AG09319 (cell line): ENCODE results near the gene TMEM54.

Experiments
- DNase-seq: peaks from one replicate; pipeline ENCODE4 v3.0.0-alpha.2; 2010; ENCODE audit warnings: low read depth; ENCODE audit errors: extremely low read depth
- TF ChIP-seq, protein P1 (sequence below): IDR thresholded peaks from 2 replicates; pipeline ENCODE4 v1.5.1; 2011; ENCODE audit warnings: low read depth, mild to moderate bottlenecking, inconsistent platforms, low read length, moderate library complexity

TMEM54 gene

DNA sequence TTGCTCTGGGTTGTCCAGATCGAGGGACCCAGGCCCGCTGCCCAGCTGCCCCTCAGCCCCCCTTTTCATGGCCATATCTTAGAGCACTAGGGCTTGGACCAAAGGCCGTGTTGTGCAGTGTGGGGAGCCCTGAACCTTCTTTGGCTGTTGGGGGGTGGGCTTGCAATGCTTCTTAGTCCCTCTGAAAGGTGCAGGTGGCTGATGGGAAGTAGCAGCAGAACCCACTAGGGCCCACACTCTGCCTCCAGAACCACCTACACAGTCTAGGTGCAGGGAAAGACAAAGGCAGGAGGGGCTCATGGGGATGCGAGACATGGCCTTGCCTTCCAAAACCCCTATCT is 17.2 kb downstream of the TMEM54 start:
- no peak for DNase-seq
- TF ChIP-seq, protein P1, sequence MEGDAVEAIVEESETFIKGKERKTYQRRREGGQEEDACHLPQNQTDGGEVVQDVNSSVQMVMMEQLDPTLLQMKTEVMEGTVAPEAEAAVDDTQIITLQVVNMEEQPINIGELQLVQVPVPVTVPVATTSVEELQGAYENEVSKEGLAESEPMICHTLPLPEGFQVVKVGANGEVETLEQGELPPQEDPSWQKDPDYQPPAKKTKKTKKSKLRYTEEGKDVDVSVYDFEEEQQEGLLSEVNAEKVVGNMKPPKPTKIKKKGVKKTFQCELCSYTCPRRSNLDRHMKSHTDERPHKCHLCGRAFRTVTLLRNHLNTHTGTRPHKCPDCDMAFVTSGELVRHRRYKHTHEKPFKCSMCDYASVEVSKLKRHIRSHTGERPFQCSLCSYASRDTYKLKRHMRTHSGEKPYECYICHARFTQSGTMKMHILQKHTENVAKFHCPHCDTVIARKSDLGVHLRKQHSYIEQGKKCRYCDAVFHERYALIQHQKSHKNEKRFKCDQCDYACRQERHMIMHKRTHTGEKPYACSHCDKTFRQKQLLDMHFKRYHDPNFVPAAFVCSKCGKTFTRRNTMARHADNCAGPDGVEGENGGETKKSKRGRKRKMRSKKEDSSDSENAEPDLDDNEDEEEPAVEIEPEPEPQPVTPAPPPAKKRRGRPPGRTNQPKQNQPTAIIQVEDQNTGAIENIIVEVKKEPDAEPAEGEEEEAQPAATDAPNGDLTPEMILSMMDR = no peak

DNA sequence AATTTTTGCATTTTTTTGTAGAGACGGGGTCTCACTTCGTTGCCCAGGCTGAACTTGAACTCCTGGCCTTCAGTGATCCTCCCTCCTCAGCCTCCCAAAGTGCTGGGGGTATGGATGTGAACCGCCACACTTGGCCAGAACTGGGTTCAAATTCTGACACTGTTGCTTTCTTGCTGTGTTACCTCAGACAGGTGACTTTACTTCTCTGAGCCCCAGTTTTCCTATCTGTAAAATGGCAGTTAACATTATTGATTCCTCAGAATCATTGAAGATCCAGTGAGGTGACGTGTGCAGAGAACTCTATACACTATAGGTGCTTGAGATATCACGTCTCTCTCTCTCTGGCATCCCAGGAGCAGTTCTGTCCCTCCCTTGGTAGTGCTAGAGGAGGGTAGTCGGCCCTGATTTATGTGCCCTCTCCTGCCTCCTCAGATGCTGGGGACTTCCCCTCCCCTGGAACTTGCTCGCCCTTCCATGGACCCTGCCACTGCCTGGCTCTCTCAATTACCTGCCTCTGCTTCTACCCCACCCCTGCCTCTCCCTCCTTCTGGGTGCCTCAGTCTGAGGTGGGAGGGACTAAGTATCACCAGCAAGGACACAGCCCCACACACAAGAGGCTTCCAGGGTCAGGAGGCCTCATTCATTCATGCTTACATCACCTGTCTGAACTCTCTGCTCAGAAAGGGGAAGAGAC is 17.7 kb downstream of the TMEM54 start:
- DNase-seq = no peak
- TF ChIP-seq, protein P1 = no peak

DNA sequence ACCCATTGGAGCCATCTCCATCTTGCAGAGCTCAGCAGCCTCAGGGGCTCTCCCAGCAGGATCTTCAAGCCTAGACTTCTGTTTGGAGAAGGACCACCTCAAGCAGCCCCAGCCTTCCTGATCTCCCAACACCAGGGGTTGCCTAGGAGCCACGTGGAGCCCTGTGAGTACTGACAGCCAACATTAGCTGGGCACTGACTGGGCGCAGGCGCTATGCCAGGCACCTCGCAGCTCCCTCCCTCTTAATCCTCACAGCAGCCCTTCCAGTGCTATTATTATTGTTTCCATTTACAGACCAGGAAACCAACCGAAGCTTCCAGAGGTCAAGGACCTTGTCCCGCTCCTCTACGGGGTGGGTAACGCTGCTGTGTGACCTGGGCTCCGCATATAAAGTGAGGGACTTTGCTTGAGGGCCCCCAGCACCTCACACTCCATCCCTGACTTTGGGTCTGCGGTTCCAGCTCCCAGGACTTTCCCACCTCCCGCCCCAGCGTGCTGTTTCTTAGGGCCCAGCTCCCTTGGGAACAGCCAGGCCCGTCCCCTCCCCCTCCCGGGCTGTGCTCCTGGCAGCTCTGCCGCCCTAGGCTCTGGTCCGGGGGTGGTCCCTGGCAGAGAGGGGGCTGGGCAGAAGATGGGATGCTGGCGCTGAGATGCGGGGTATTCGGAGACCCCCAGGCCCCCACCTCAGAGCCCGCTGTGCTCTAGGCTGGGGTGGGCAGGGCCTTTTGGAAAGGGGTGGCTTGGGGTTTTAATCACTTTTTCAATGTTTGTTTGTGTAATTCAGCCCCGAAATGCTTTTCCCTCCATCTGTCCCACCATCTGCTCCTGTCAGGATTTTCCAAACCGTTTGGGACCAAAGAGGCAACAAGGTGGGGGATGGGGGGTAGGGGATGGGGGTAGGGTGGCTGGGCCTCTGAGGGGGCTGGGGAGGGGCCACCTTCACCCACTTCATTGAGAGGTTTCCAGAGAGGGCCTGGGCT is 19.0 kb downstream of the TMEM54 start:
- TF ChIP-seq, protein P1 = no peak
- no peak for DNase-seq

DNA sequence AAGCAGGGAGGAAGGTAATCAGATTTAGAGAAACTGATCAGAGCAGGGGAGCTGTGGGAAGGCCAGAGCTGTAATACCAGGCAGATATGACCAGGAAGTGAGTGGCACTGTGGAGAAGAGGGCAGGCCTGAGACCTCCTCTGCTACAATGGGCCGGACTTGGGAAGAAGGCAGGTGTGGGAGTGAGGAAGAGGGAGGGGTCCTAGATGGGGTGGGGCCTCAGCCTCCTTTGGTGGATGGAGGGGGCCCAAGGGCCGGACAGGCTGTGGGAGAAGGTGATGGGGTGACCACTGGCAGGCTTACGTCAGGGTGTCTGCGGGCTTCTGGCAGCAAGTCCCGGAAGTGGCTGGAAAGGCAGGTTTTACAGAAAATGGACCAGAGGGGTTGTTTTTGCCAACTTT is 19.9 kb downstream of the TMEM54 start:
- TF ChIP-seq, protein P1 = no peak
- DNase-seq = no peak

DNA sequence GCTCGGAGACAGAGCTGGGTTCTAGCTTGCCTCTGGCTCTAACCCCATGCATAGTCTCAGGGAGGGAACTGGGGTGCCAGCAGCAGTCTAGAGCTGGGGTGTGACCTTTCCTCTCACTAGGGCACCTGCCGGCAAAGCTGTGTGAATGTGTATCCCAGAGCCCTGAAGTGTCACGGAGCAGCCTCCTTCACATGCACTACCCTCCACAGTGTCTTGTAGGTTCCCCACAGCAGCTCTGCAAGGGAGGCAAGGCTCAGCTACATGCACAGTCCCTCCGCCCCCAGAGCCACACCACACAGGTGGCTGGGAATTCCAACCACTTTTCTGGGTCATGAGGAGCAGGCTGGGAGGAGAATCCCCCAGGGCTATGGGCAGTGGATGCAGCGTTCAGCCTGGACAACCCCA is 22.6 kb downstream of the TMEM54 start:
- no peak for DNase-seq
- TF ChIP-seq, protein P1 = no peak

DNA sequence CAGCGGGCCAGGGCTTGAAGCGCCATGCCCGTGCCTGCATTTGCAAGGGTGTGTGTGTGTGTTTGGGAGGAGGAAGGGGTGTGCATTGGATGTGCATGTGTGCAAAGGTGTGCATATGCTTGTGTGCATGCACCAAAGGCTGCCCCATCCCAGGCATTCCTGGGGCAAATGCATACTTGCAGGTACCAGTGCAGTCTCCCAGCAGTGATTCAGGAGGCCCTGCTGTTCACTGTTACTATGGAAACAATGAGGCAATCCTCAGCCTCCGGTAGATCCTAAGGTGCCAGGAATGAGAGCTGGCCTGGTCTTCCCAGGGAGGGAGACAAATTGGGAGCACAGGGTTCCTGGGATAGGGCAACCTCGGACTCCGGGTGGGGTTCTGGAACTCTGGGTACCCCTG is 23.0 kb downstream of the TMEM54 start:
- TF ChIP-seq, protein P1 = no peak
- DNase-seq = no peak
